C4-2B (cell line): ENCODE measurements around the gene TMSB15B.

ENCODE experiments used
- CTCF ChIP-seq: fragments of 450-650 bp; conservative IDR thresholded peaks from 2 replicates; pipeline ENCODE4 v1.5.1; 2017; ENCODE audit warnings: mild to moderate bottlenecking
- ZFX ChIP-seq: fragments of 450-650 bp; IDR thresholded peaks from 2 replicates; pipeline ENCODE4 v1.6.1; 2017

DNA sequence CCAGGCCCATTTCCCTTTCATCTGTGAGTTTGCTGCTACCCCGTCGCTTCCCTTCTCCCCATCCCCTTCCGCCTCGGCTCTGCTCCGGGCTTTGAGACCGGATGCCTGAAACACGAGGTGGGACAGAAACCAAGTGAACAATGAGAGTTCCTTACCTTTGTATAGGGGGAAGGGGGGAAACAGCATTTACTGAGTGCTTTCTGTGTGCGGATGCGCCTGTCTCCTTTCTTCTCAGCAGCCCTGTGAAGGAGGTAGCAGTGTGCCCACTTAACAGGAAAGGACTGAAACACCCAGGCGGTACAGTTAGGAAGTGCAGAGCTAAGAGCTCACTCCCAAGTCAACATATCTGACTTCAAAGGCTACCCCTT is 43.2 kb upstream of the TMSB15B start:
- TF ChIP-seq CTCF: peak; percentile 33
- no peak for TF ChIP-seq ZFX
